ENCODE results near the gene SGO2.
"Not testable (repeated sequence)": the region's sequence is repeated elsewhere in the genome, so short reads cannot be mapped to it uniquely, and the experiment has no call there.

SGO2 gene

DNA sequence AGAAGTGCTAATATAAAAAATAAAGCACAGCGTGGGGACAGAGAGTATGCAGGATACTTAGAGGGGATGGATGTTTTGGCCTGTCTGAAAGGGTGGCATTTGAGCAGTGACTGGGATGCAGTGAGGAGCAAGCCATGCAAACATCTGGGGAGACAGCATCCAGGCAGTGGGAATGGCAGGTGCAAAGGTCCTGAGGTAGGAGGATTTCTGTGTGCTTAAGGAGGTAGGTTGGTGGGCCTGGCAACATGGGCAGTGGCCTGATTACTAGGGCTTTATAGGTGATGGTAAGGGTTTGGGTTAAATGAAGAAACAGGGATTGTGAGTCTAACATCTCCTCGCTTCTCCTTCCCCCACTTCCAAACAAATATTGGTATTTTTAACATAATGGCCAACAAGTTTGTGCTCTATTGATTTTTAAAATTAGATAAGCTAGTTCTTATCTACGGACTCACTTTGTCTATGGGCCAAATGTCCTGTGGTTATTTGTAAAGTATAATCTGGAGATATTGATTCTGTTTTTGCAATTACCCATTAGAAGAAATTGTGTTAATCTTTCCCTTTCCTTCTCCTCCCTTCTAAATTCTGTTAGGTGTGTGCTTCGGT is 62.2 kb downstream of the SGO2 start:
- no peak for DNase-seq (ENCODE audit: low read depth in 3 of 3, low spot score in 1 of 3)

DNA sequence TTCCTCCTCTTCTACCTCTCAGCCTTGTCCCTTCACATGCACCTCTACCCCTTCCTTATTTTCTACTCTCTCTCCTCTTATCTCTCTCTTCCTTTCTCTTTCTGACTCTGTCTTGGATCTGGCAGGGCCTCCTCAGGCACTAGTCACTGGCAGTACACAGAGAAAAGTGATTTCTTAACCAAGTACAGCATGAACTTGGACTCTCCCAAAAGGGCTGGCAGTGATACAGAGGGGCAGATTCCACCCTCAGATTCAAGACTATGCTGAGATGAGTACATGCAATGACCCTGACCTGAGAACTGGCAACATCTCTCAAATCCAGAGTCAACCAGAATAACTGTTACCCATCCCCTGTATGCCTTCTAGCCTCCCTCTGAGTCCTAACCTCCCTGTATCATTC is 64.1 kb downstream of the SGO2 start:
- DNase-seq (ENCODE audit: low read depth in 3 of 3, low spot score in 1 of 3), result no peak

GRCh38 chr2:200591308-200591707 is 65.3 kb downstream of the SGO2 start:
- no peak for DNase-seq (ENCODE audit: low read depth in 3 of 3, low spot score in 1 of 3)

DNA sequence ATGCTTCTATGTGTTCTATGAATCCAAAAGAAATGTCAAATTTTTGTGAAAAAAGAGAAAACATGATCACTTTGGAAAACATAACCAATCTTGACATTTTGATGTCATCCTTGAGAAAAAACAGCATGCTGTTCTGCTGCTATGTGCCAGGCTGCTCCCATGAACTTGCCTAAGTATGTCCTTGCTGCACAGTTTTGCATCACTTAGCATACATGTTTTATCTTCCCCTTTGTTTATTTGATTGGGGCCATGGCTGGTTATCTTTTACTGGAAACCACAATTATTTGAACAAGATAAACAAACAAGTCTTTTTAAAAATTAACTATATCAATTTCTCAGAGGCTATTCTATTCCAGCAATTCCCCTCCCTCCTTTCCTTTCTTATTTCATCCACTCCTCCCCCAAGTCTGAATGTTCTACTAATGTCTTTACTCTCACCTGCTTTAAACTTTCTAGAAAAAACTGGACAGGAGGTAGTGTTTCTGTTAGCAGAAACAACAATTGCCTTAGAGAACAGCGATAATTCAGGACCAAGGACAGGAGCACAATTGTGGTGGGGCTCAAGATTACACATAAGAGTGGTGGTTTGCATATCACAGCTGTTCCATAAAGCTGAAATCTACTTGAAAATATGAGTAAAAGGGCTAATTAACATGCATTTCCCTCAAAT is 66.5 kb downstream of the SGO2 start:
- no peak for DNase-seq (ENCODE audit: low read depth in 3 of 3, low spot score in 1 of 3)

DNA sequence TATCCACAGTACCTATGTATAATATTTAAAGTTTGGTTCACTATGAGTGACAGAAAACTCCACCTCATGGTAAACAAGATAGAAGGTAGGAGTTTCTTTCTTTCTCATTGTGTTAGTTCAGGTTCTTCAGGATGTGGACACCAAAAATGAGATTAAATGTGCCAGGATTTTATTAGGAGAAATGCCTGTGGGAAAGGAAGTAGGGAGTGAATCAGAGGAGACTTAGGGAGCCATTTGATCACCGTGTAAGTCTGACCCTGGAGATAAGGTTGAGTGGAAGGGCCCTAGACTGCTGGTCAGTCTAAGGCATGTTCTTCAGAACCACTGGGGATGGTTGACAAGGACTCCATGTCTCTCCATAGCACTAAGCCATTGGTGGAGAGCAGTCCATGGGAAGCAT is 67.9 kb downstream of the SGO2 start:
- no peak for DNase-seq (ENCODE audit: low read depth in 3 of 3, low spot score in 1 of 3)

DNA sequence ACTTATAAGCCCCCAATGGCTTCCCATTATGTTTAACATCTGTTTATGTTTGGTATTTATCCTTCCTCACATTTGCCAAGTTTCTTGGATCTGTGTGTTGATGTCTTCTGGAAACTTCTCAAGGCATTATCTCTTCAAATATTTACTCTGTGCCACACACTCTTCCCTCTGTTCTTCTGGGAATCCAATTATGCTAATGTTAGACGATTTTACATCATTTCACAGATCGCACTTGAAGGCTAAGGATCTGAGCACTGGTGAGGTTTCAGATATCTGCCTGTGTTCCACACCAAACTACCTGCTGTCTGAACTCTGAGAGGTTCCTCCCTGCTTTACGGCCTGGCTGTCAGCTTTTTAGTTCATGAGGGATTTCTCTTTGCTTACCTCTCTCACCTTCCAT is 69.9 kb downstream of the SGO2 start:
- DNase-seq (ENCODE audit: low read depth in 3 of 3, low spot score in 1 of 3), result no peak

- no peak for DNase-seq (ENCODE audit: low read depth in 3 of 3, low spot score in 1 of 3)
These were observed 71.0 kb downstream of the SGO2 start for GRCh38 chr2:200596774-200597570.

DNA sequence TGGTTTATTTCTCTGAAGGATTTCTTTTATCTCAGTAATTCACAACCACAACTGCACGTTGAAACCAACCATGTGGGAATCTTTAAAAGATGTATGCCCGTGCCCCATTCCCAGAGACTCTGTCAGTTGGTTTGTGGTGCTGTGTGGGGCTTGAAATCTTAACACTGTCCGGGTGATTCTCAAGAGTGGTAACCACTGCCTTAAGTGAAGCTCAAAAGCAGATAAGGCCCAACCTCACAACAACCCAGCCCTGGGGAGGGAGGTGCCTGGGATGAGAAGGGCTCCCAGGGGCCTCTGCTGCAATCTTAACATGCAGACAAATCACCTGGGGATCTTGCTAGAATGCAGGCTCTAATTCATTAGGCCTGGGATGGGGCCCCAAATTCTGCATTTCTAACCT is 73.2 kb downstream of the SGO2 start:
- DNase-seq (ENCODE audit: low read depth in 3 of 3, low spot score in 1 of 3), result no peak

DNA sequence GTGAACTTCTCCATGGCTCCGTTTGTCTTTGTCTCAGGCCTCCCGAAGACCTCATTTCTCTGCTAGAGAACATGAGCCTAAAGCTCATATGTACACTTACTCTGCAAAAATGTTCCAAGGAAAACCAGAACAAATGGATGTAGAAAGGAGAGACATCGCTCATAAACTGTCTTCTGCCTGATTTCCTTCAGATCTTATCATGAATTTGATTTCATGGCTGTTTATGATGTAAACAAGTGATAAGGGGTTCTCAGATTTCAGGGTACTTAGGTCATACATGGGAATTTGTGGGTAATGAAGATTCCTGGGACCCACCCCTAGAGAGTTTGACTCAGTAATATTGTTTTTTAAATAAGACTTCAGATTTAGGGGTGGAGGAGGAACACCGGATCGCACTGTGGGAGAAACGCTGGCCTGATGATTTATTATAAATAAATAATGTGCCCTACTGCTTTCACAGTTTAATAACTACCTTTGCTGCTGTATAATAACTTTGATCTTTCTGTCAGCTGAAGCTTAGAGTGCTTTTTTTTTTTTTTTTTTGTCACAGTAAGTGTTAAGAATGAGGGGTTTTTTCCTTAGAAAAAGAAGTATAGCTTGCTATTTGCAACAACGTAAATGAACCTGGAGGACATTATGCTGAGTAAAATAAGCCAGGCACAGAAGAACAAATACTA is 74.7 kb downstream of the SGO2 start:
- no peak for DNase-seq (ENCODE audit: low read depth in 3 of 3, low spot score in 1 of 3)

- no peak for DNase-seq (ENCODE audit: low read depth in 3 of 3, low spot score in 1 of 3)
These were observed 76.6 kb downstream of the SGO2 start for GRCh38 chr2:200602584-200602983.

DNA sequence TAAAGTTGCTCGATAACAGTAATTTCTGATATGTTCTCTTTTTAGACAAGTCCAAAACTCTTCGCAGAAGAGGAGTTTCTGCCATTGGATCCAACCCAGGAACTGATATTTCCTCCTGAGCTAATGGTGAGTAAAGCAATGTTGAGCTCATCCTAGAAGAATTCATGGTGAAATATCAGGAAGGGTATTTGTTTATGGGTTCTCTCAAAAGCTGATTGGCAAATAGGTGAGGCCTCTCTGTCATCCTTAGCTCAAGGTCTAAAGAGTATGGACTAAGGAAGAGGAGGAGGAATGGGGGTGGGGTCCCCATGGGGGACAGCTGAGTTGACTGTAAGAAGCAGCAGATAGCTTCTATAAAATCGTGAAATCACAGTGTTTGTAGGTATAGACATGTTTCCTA is 78.0 kb downstream of the SGO2 start:
- no peak for DNase-seq (ENCODE audit: low read depth in 3 of 3, low spot score in 1 of 3)

- no peak for DNase-seq (ENCODE audit: low read depth in 3 of 3, low spot score in 1 of 3)
These were observed 78.7 kb downstream of the SGO2 start for GRCh38 chr2:200604571-200605255.

DNA sequence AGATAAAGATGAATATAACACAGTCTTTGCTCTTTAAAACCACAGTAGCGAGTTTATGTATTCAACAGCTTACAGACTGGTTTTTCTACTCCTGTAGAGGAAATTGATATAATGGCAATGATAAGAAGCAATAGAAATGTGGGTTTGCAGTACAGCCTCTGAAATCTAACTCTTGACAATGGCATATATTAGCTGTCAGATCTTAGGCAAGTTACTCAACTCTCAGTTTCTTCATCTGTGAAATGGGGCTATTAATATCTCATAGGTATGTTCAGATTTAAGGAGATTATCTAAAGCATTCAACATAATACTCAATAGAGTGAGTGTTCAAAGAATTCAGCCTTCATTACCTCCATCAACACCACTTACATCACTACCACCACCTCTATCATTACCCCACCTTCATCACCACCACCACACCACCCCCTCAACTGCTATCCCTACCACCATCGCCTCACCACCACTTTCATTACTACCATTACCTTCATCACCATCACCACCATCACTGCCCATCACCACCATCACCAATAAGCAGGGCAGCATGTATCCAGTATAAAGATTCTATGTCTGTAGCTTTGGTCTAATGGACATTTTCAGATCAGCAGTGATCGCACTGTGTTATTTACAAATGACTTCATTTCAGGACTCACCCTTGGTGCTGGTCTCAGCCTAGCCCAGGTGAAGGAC is 82.5 kb downstream of the SGO2 start:
- DNase-seq (ENCODE audit: low read depth in 3 of 3, low spot score in 1 of 3), result no peak

DNA sequence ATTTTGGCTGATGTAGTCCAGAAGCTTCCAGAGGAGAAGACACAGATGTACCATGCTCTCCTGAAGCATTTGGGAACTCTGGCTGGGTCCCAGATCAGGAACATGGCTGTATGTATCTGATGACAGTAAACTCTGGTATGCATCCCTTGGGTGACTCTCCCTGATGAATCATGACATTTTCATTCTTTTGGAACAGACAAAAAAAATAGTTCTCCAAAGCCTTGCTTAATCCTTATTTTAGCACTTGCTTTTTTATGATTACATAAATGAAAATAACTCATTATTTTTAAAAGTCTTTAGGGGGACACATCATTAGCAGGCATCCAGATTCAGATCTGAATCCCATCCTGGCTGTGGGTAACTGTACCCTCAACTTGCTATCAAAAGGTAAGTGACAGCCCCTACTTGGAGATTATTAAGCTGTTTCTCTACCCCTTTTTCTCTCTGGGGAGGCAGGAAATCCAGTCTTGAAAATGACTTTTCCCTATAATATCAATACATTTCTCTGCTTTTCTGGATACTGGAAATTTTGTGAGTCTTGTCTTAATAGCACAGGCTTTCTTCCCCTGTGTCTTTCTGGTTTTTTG is 83.1 kb downstream of the SGO2 start:
- DNase-seq (ENCODE audit: low read depth in 3 of 3, low spot score in 1 of 3), result no peak

DNA sequence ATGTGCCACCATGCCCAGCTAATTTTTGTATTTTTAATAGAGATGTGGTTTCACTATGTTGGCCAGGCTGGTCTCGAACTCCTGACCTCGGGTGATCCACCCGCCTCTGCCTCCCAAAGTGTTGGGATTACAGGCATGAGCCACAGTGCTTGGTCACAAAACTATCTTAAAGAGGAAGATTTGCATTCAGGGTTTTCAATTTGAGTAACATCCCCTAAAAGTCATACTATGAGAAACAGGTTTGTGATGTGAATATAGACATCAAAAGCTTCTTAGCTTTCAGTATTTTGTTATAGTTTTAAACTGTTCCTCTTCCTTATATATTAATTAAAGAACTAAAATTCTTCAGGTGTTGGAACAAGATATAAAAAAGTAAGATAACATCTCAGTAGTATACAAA is 84.2 kb downstream of the SGO2 start:
- DNase-seq (ENCODE audit: low read depth in 3 of 3, low spot score in 1 of 3), result not testable (repeated sequence)

DNA sequence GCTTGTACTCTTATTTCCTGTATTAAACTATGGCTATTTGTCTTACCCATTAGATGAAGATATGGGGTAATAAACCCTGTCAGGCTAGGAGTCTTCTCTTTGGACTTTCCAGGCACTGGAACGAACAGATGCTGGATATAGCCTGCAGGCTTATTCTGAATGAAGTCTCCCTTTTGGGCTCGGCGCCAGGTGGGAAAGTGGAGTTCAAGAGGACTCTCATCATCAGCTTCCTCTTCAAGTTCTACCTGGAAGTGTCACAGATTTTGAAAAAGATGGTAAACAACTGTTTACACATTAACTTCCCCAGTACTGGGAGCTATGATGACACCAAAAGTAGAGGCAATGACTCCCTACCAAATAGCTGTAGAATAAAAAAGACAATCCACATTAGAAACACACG is 87.7 kb downstream of the SGO2 start:
- no peak for DNase-seq (ENCODE audit: low read depth in 3 of 3, low spot score in 1 of 3)

- DNase-seq (ENCODE audit: low read depth in 3 of 3, low spot score in 1 of 3), result no peak
These were observed 88.2 kb downstream of the SGO2 start for GRCh38 chr2:200614249-200614648.

DNA sequence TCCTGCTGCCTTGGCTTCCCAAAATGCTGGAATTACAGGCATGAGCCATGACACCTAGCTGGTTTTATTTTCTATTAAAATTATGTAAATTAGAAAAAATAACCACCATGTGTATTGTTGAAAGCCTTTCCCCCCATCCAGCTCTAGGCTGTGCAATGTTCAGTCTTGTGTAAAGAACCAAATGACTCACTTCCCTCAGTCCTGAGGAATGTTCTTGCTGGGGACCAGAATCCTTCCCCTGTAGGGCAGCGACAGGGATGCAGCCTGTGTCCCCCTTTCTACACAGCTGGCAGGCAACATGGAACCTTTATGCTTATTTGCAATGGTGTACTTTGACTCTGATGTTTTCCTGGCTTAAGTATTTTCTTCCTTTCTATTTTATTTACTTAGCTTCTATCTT is 89.2 kb downstream of the SGO2 start:
- no peak for DNase-seq (ENCODE audit: low read depth in 3 of 3, low spot score in 1 of 3)

DNA sequence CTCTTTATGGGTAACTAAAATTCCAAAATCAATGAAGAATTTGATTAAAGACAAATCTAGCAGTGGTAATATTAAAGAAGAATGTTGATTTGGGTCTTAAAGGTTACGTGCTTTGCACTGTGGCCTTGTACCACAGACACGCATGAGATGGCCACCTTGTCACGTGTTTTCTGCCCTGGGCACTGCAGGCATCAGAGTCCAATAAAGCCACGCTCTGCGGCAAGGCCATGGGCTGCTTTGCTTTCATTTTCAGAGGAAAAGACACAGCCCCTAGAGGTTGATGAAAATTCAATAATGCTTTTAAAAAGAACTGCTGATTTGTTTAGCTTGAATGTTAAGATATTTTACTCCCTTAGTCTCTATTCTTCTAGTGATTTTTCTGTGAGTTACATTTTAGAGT is 90.2 kb downstream of the SGO2 start:
- no peak for DNase-seq (ENCODE audit: low read depth in 3 of 3, low spot score in 1 of 3)

DNA sequence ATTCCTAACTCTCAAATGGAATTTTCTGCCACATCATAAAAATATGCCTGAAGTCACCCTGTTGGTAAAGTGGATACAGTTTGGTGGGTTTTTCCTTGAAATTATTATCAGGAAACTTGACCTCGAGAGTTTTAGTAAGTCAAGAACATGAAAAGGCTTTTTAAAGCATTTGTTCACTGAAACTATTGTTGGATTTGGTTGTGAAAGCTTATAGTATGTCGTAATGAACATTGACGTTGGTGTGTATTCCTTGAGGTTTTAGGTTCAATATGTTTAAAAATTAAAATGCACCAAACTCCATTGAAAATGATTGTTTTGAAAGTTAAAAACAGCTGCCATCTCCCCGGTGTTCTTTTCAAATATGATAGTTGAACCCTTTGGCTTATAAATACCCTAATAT is 90.6 kb downstream of the SGO2 start:
- no peak for DNase-seq (ENCODE audit: low read depth in 3 of 3, low spot score in 1 of 3)

Measured in stimulated activated CD4-positive, alpha-beta T cell treated with anti-CD3 and anti-CD28 coated beads, TNF-alpha, amount 100 ng/mL, for 1 hour (primary cell).